ENCODE results near the gene STK11. TPM values are rescaled to one million over a fixed set of nuclear protein-coding genes. Genes with fewer than 3 reads are reported as not detected.
A peak's percentile ranks its signal among the peaks of the same experiment; 100 is the strongest.

STK11 gene, protein sequence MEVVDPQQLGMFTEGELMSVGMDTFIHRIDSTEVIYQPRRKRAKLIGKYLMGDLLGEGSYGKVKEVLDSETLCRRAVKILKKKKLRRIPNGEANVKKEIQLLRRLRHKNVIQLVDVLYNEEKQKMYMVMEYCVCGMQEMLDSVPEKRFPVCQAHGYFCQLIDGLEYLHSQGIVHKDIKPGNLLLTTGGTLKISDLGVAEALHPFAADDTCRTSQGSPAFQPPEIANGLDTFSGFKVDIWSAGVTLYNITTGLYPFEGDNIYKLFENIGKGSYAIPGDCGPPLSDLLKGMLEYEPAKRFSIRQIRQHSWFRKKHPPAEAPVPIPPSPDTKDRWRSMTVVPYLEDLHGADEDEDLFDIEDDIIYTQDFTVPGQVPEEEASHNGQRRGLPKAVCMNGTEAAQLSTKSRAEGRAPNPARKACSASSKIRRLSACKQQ
- total RNA-seq (67.1 and 75.4 TPM in 2 replicates), polyA plus RNA-seq (39.4 and 48.3 TPM in 2 replicates), polyA minus RNA-seq (32.9 and 34.4 TPM in 2 replicates), Bru-seq, nascent RNA (percentile 50 among the genes with signal in this experiment), BruChase-seq, experiment 1, labeled RNA remaining after a 6-hour chase (percentile 77 among the genes with signal in this experiment), BruChase-seq, experiment 2, labeled RNA remaining after a 2-hour chase (percentile 68 among the genes with signal in this experiment)
- polyA plus RNA-seq (2011; cell fraction: cytosol; rRNA removed): 31.1 and 41.7 TPM in 2 replicates
- polyA plus RNA-seq (2011; cell fraction: nucleus; rRNA removed): 90.6 and 99.9 TPM in 2 replicates
- polyA plus RNA-seq (2012): 44.5 and 46.2 TPM in 2 replicates
- 1.1 TPM for polyA minus RNA-seq (2011; cell fraction: cytosol; rRNA and poly(A)+ RNA removed)
- polyA minus RNA-seq (2011; cell fraction: nucleus; rRNA and poly(A)+ RNA removed): 19.3 and 27.1 TPM in 2 replicates
- long read RNA-seq, transcript STK11-201 (10 exons, 2,611 nt): major isoform, 150 of 195 reads
- long read RNA-seq, partial matches to known transcripts: 14 of 195 reads
- long read RNA-seq, other reads (novel, unspliced or antisense): 31 of 195 reads

DNA sequence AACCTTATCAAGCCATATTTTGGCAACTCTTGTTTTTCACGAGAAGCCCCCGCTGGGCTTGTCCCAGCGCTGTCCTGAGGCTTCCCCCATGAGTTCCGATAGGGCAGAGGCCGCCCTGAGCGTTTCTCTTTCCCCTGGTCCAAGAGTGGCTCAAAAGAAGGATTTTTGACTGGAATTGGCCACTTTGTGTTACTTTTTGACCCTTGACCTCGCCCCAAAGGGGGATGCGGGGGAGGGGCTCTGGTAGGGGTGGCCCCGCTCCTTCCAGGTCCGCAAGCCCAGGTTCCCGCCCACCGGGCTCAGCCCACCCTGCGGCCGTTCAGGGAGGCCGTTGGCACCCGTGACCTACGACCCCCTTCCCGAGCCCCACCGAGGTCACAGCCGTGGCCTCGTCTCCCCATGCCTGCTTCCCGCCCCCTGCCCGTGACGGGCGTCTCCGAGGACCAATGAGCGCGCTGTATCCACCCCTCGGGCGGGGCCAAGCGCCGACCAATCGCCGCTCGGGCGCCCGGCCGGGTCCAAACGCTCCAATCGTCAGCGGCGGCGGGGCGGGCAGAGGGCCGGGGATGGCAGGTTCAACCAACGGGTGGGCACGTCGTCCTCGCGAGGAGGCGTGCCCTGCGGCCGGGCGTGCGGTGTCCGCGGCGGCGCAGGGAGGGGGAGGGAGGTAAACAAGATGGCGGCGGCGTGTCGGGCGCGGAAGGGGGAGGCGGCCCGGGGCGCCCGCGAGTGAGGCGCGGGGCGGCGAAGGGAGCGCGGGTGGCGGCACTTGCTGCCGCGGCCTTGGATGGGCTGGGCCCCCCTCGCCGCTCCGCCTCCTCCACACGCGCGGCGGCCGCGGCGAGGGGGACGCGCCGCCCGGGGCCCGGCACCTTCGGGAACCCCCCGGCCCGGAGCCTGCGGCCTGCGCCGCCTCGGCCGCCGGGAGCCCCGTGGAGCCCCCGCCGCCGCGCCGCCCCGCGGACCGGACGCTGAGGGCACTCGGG, at the start of gene STK11:
Gene STK11, plus strand, starts transcription at position 665 of the 986 bp plus-strand sequence. CDS start 1,136 bp downstream, outside the sequence.
- TF ChIP-seq EZH2 (IDR thresholded peaks at IDR 0.05; ENCODE audit: borderline replicate concordance, low read depth, low read length, severe bottlenecking): no peak
- TF ChIP-seq JUN (IDR thresholded peaks at IDR 0.05; ENCODE audit: borderline replicate concordance, insufficient read depth, insufficient read length, low read depth): no peak
- TF ChIP-seq POLR2AphosphoS5 (IDR thresholded peaks at IDR 0.05; ENCODE audit: insufficient read depth, low read depth, low read length): peak; percentile 79
- peak; percentile 64 for TF ChIP-seq POLR2A (IDR thresholded peaks at IDR 0.05; ENCODE audit: low read depth, low read length)
- TF ChIP-seq, protein P1, sequence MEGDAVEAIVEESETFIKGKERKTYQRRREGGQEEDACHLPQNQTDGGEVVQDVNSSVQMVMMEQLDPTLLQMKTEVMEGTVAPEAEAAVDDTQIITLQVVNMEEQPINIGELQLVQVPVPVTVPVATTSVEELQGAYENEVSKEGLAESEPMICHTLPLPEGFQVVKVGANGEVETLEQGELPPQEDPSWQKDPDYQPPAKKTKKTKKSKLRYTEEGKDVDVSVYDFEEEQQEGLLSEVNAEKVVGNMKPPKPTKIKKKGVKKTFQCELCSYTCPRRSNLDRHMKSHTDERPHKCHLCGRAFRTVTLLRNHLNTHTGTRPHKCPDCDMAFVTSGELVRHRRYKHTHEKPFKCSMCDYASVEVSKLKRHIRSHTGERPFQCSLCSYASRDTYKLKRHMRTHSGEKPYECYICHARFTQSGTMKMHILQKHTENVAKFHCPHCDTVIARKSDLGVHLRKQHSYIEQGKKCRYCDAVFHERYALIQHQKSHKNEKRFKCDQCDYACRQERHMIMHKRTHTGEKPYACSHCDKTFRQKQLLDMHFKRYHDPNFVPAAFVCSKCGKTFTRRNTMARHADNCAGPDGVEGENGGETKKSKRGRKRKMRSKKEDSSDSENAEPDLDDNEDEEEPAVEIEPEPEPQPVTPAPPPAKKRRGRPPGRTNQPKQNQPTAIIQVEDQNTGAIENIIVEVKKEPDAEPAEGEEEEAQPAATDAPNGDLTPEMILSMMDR (IDR thresholded peaks at IDR 0.05; ENCODE audit: extremely low read depth in 1 of 2, insufficient read depth in 1 of 2, low read depth in 1 of 2, low read length in 2 of 2): no peak
- intact Hi-C loops (cut with micrococcal nuclease): loop anchor here (1.0 kb wide), 1 partner anchor 104 kb away; no protein-coding TSS in a partner anchor
- H3K9ac ChIP-seq (replicated peaks; ENCODE audit: extremely low read depth, insufficient read depth, low read length): peak within 1 kb of the TSS; percentile 79
- no peaks in the 10 kb centered on the region for H3K9me3 ChIP-seq (replicated peaks; ENCODE audit: control insufficient read depth, insufficient read depth, low read length)
- H3K27me3 ChIP-seq (ENCODE audit: control insufficient read depth in 2 of 2, insufficient read depth in 2 of 2, low read length in 2 of 2): no peaks in the 10 kb centered on the region
- no TSS peak for BruUV-seq (replicated peaks)
- DNase-seq (ENCODE audit: low read depth, low spot score) (peak; percentile 97), FAIRE-seq (peak; percentile 97)
- H3K27ac ChIP-seq (ENCODE audit: insufficient read depth, low read depth, low read length): peak within 1 kb of the TSS; percentile 35
- dilution Hi-C loops (cut with MboI; ENCODE audit: extremely low pct_ligation_motif_present, low sequenced_read_pairs): no loop called here
- ChIA-PET POLR2A (no interaction called here), CTCF (interaction anchor here (1.0 kb wide), 1 partner anchor 10 kb away, joined by 4 read pairs; no protein-coding TSS in a partner anchor)
- H3K4me1 ChIP-seq (ENCODE audit: control insufficient read depth, extremely low read depth, insufficient read depth, low read length): peaks cover 22% of the 10 kb centered on the region
- no peaks in the 10 kb centered on the region for H4K20me1 ChIP-seq (replicated peaks; ENCODE audit: control insufficient read depth, extremely low read depth, insufficient read depth, low read length)
- no peaks in the 10 kb centered on the region for H3K9me1 ChIP-seq (replicated peaks; ENCODE audit: control insufficient read depth, extremely low read depth, insufficient read depth, low read length)
- peaks cover 0 to 4% of the 10 kb centered on the region in 2 experiments for H3K36me3 ChIP-seq (ENCODE audit: control insufficient read depth in 2 of 2, extremely low read depth in 1 of 2, insufficient read depth in 2 of 2, low read length in 2 of 2)
- peak within 1 kb of the TSS; percentile 69 for H2AFZ ChIP-seq (ENCODE audit: low read depth, low read length)
- peak within 1 kb of the TSS; percentile 76 to 88 (median 86) for H3K4me3 ChIP-seq (replicated peaks in 1 of 3; ENCODE audit: insufficient read depth in 1 of 3, low read depth in 1 of 3, low read length in 3 of 3)
- peak within 1 kb of the TSS; percentile 77 for H3K4me2 ChIP-seq (ENCODE audit: insufficient read depth, low read length)
- H3K79me2 ChIP-seq (ENCODE audit: control insufficient read depth, insufficient read depth, low read length): peaks cover 42% of the 10 kb centered on the region
